ENCODE data around the gene EIF2S2.

Gene EIF2S2

GRCh38 chr20:34120213-34120612 lies 8.2 kb upstream of the EIF2S2 start:
- DNase-seq (ENCODE audit: low read depth), result no peak

GRCh38 chr20:34115232-34115631 lies 3.2 kb upstream of the EIF2S2 start:
- DNase-seq (ENCODE audit: low read depth), result no peak

DNA sequence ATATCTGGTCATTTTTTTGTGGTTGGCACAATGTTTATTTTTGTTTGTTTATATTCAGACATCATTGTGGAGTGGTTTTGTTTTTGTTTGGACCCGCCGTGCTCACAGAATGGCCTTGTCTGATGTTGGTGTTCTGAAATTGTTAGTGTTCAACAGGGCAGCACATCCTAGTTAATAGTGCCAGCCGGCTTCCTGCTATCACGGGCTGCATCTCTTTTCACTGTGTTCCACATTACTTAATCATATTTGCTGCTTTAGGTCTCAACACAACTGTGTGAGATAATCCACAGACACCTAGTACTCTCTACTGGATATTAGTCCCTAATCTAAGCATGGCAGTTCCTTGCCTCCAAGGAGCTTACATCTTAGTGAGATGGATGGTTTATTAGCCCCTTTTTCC lies 2.8 kb upstream of the EIF2S2 start:
- no peak for DNase-seq (ENCODE audit: low read depth)

DNA sequence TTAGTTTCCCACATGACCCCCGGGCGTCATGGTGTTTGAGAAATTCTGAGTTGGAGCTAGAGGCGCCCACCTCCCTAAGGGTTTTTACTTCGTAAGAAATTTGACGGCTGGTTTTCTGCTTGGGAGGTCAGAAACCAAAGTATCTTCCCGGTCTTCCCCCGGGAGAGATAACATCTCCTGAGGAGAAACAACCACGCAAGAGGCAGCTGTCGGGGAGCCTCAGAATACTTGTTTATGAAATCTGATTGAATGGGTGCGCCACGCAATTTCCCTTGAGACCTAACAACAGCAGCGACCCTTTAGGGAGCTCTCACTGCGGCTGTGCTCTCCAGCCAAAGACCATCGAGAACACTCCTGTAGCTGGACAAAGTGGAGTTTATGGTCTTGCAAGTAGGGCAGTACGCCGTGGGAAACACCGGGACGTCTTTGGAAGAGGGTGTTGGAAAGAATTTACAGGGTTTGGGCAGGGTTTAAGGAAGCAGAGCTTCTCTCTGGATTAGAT lies 608 bp upstream of the EIF2S2 start:
- DNase-seq (ENCODE audit: low read depth), result no peak

DNA sequence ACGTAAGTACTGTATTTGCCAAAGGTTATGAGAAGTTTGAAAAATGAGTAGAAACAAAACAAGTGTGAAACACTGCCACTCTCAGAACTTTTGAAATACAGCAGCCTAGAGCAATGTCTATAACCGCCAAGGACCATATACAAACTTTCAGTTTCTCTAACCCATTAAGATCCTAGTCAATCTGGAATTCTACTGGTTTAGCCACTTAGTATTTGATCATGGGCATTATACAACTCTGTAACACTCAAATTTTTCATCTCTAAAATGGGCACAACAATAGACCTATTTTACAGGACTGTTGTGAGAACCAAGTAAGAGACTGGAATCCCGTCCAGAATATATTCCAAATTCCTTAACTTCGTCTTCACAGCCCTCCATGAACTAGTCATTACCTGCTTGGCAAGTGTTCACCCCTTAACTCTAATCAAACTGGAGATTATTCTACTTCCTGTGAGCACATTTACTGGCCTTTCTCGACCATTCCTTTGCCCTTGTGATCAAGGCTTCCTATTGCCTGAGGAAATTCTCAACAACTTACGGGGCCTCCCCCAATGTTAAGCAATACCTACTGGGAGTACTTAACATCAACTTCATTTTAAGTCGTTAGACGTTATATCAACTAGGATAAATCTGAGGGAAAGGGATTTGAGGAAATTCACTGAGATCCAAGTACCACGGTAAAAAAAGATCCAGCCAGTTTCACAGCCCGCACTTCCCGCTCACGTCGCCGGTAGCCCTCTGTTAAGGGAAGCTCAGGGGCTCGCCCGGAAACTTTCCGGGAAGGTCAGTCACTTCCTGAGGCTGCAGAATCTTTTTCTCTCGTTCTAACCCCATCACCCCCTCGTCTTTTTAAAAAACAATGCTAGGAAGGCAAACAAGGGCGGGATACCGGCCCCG lies 1.1 kb downstream of the EIF2S2 start:
- DNase-seq (ENCODE audit: low read depth), result peak; percentile 37

- no peak for DNase-seq (ENCODE audit: low read depth)
Observed at GRCh38 chr20:34110025-34110744, 1.9 kb downstream of the EIF2S2 start.

DNA sequence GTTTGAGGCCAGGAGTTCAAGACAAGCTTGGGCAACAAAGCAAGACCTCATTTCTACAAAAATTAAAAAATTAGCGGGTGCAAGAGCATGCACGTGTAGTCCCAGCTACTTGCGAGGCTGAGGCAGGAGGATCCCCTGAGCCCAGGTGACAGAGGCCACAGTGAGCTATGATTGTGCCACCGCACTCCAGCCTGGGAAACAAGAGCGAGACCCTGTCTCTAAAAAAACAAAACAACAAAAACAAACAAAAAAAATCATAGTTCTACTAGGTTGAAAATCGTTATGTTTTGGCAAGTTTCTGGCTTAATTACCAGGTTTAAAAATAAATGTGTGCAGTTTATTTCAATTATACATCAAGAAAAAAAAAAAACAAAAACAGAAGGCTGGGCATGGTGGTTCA lies 2.6 kb downstream of the EIF2S2 start:
- no peak for DNase-seq (ENCODE audit: low read depth)

DNA sequence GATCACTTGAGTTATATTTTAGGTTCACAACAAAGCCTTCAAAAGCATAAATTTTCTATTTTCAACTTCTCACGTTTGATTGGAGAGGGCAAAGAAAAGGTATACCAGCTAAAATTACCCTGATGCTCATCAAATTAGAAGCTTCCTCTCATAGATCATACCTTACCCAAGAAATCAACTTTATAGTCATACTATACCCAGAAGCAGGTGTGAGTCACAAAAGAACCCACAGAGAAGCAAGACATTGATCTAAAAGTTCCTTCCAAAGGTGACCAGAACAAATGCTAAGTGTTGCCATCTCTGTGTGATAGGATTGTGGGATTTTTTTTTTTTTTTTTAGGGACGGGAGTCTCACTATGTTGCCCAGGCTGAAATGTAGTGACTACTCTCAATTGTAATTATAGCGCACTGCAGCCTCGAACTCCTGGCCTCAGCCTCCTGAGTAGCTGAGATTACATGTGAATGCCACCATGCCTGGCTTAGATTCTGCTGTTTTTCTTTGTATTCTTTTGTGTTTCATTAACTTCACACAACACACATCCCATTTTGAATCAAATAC lies 3.3 kb downstream of the EIF2S2 start:
- no peak for DNase-seq (ENCODE audit: low read depth)

DNA sequence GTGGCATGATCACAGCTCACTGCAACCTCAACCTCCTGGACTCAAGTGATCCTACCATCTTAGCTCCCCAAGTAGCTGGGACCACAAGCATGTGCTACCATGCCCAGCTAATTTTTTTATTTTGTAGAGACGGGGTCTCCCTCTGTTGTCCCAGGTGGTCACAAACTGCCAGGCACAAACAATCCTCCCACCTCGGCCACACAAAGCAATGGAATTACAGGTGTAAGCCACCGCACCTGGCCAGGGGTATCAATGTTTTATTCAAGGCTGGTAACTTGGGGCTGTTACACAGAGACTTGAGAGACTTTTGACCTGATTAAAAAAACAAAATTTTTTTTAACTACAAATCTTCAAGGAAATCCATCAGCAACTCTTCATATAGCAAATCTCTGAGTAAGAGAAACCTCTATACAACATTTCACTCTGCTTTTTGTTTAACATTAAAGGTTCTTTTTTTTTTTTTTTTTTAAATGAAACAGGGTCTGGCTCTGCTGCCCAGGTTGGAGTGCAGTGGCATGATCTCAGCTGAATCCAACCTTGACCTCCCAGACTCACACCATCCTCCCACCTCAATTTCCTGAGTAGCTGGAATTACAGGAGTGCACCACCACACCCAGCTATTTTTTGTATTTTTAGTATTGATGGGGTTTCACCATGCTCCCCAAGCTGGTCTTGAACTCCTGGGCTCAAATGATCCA lies 5.9 kb downstream of the EIF2S2 start:
- no peak for DNase-seq (ENCODE audit: low read depth)

DNA sequence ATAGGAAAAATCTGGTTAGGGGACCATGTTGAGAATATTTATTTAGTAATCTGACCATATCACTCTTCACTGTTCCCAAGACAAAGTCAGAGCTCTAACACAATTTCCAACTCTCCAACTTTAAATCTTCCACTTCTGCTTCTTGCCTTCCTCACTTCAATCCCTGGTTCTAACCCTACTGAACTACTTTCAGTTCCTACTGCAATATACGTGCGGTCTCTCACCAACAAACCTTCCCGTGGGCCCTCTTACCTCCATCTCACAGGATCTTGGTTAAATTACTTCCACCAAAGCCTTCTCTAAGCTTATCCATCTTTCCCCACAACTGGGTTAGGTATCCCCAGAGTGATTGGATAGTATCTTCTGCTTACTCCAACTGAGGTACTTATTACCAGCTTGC lies 8.0 kb downstream of the EIF2S2 start:
- no peak for DNase-seq (ENCODE audit: low read depth)

DNA sequence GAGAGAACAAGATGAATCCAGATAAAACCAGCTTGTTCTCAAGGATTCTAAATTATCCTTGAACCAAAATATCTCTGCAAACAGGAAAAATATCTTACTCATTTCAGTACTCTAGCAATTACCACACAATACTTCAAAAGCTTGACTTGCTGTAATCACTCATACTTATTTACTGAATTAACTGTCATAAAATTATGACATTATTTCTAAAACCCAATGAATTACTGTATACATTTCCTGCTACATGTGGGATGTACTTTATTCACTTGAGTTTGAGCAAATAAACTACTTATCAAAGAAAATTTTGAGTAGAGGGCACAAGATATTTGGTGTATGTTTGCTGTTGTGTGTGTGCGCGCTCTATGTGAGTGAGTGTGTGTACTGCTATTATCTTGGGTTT lies 9.7 kb downstream of the EIF2S2 start:
- DNase-seq (ENCODE audit: low read depth), result no peak

DNA sequence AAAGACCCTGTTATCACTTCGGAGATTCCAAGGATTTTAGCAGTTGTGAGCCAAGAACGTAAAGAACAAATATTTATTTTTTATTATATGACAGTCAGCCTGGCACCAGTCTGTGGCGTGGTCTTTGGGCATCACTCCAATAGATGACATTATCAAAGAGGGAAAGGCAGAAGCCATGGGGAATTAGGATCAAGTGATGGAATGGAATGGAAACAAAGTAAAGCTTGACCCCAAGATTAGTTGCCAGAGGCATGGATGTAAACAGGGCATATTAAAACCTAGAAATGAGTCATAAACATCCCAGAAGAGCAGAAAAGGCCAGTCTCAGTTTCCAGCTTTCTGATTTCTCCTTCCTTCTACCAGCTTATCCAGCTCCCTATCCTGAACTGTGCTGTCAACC lies 11.5 kb downstream of the EIF2S2 start:
- DNase-seq (ENCODE audit: low read depth), result no peak

DNA sequence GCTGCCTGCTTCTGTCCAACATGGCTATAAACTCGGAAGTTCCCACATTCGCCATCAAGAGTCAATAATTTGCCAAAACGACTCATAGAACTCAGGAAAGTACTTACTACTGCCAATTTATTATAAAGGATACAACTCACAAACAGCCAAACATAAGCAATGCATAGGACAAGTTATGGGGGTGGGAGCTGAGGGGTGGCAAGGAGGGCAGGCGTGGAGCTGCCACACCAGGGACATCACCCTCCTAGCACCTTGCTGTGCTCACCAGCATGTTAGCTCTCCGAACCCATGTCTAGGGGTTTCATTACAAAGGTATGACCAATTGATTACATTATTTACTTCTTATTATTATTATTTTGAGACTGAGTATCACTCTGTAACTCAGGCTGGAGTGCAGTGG lies 12.4 kb downstream of the EIF2S2 start:
- no peak for DNase-seq (ENCODE audit: low read depth)

- no peak for DNase-seq (ENCODE audit: low read depth)
Observed at GRCh38 chr20:34098570-34098969, 13.5 kb downstream of the EIF2S2 start.

DNA sequence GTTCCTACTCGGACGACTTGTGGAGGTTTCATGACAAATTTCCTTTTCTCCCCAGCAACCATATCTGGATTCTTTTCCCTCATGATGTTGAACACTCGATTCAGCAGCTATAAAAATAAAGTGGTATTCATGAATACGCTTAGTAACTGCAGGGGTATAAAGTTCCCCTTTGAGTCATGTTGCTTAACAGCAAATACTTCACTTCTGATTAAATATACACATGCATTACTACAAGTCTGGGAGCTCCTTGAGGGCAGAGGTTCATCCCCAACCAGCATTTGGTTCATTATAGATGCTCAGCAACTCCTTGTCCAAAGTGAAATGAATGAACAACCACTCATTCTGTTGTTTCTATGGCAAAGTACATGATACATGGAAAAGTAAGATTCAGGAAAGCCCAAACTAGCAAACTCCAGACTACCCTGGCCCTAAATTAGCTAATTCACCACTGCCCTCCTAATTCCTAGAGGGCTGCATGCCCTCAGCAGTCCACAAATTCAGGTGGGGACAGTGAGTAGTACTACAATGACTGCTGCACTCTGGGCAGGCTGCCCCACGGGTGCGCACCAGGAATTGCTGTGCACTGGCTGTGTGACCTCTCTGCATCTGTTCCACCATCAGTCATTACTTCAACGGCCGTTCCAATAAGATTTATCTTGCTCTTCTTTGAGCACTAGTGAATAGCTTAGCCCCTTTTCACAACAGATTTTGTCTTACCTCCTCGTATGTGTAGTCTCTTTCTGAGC lies 15.2 kb downstream of the EIF2S2 start:
- no peak for DNase-seq (ENCODE audit: low read depth)

DNA sequence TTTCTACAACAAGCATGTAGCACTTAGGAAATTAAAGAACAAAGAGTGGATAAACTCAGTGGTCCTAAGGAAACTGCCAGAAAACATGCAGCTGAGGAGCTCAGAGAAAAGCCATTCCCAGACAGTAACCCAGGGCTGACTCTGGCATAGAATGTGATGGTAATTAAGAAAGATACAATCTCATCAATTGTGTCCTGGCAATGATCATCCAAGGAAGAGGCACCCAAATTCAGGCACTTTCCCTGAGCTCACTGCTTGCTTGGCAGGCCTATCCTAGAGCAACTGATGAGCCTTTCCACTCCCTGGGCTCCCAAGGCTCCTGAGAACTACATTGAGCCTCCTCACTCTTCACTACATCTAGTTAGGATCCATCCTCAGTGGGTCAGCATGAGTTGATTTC lies 16.2 kb downstream of the EIF2S2 start:
- DNase-seq (ENCODE audit: low read depth), result no peak

DNA sequence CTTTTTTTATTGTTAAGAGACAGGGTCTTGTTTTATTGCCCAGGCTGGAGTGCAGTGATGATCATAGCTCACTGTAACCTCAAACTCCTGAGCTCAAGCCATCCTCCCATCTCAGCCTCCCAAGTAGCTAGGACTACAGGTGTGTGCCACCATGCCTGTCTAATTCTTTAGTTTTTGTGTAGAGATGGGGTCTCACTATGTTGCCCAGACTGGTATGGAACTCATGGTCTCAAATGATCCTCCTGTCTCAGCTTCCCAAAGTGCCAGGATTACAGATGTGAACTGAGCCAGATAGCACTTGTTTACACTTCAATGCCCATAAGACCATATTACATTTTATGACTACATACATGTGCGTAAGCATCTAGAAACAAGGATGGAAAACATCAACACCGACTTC lies 18.1 kb downstream of the EIF2S2 start:
- DNase-seq (ENCODE audit: low read depth), result no peak

DNA sequence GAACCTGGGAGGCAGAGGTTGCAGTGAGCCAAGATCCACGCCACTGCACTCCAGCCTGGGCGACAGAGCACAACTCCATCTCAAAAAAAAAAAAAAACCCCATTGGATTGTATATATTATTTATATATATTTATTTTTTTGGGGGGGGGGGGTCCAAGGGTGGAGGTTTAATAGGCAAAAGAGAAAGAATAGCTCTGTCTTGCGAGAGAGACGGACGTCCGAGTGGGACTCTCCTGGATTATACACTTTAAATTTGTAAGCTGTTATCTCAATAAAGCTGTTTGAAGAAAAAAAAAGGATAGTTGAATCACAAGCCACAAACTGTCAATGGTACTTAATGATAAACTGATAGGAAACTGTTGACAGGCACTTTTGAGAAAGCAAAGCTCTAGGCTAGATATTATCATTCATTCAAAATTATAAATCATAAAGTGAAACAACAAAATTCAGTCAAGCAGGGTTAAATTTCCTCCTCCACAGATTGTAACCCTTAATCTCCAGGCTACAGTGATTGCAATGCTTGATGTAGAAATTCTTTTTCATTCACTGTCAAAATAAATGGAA lies 20.3 kb downstream of the EIF2S2 start:
- DNase-seq (ENCODE audit: low read depth), result no peak

DNA sequence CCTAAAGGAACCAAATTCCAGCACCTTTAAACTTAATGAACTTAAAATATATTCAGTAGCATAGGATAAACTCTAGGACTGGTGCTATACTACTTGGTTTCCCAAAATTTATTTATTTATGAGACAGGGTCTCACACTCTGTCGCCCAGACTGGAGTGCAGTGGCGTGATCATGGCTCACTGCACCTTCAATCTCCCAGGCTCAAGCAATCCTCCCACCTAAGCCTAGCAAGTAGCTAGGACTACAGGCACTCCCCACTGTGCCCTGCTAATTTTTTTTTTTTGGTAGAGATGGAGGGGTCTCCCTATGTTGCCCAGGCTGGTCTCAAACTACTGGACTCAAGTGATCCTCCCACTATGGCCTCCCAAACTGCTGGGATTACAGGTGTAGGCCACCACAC lies 21.4 kb downstream of the EIF2S2 start:
- no peak for DNase-seq (ENCODE audit: low read depth)

DNA sequence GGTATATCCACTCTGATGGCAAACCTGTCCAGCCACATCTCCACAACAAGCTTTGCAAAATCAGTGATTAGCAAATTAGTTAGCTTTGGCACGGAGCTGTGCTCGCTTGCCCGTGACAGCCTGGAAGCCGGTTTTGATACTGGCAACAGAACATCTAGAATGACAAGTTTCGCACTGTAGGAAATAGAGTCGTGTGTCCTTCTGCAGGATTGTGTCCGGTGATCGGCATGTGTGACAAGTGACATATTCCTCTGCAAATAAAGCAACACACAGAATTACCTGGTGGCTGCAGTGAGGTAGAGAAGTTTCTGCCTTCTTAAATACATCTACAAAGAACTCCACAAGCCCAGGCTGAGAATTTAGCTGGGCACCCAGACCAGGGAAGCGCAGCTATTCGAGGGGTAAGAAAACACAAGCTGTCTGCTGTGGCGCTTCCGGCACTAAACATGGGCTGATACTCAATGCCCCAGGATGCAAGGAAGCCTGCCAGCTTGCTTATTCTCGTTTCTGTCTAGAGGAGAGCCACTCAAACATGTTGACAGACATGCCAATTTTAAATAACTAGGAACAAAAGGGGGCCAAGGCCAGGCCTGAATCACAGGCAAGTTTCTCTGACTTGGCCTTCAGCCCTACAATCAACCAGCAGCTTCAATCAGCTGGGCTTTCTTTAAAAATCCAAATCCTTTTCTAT lies 22.2 kb downstream of the EIF2S2 start:
- DNase-seq (ENCODE audit: low read depth), result no peak

- no peak for DNase-seq (ENCODE audit: low read depth)
Observed at GRCh38 chr20:34089175-34089479, 22.9 kb downstream of the EIF2S2 start.
